B cell (primary cell): ENCODE measurements around the gene NR6A1. TPM values are rescaled to one million over a fixed set of nuclear protein-coding genes. Genes with fewer than 3 reads are reported as not detected.

Experiments used
- ATAC-seq: fragments of 200-7000 bp; cut with Tn5 transposase; one replicate; pipeline ENCODE4 v1.10.0; 2021; ENCODE audit warnings: low read depth, mild to moderate bottlenecking, moderate number of reproducible peaks, moderate library complexity
- CTCF ChIA-PET: fragments of 350-600 bp; sonication (Branson Sonifier 250); formaldehyde crosslinking; loops from one replicate; lab custom pipeline; 2021; ENCODE audit warnings: antibody characterized with exemption, inconsistent platforms; lab: Charles Lee
- POLR2A ChIA-PET: fragments of 350-600 bp; sonication (Branson Sonifier 250); formaldehyde crosslinking; loops from one replicate; lab custom pipeline; 2021; ENCODE audit warnings: antibody characterized with exemption; lab: Charles Lee
- DNase-seq: peaks from one replicate; pipeline ENCODE4 v3.0.0; 2013
- H2AFZ ChIP-seq: 2 replicates; pipeline ENCODE4 v1.6.1; 2012; ENCODE audit warnings: mild to moderate bottlenecking, low read depth, low read length; ENCODE audit not compliant: insufficient read depth, poor library complexity, severe bottlenecking
- H3K27ac ChIP-seq, 2 donors: 1 replicate in 1 of 2; 2 replicates in 1 of 2; pipeline ENCODE4 v1.5.1; 2012 to 2013; ENCODE audit warnings: low read length in 2 of 2, mild to moderate bottlenecking in 2 of 2, moderate library complexity in 1 of 2
- H3K27me3 ChIP-seq, 4 experiments: fragments of 200-600 bp in 1 of 4; sonication (generic) in 1 of 4; replicated peaks in 1 of 4; 1 replicate in 2 of 4; 2 replicates in 2 of 4; pipeline versions ENCODE4 v1.6.1 to v1.7.0; 2013 to 2016; ENCODE audit warnings: low read length in 3 of 4, mild to moderate bottlenecking in 2 of 4, mixed read lengths in 1 of 4, moderate library complexity in 1 of 4; ENCODE audit not compliant: insufficient read depth in 4 of 4, control insufficient read depth in 3 of 4; ENCODE audit errors: control extremely low read depth in 1 of 4
- H3K36me3 ChIP-seq, 2 experiments: replicated peaks in 1 of 2; 1 replicate in 1 of 2; 2 replicates in 1 of 2; pipeline versions ENCODE4 v1.6.1 to v1.7.1; 2013; ENCODE audit warnings: low read length in 1 of 2; ENCODE audit not compliant: insufficient read depth in 2 of 2, control insufficient read depth in 1 of 2; ENCODE audit errors: control extremely low read depth in 1 of 2, extremely low read depth in 1 of 2
- H3K4me1 ChIP-seq, 2 donors: fragments of 200-600 bp in 1 of 2; sonication (generic) in 1 of 2; 1 replicate in 1 of 2; 2 replicates in 1 of 2; pipeline versions ENCODE4 v1.5.1 to v1.6.1; 2013 to 2017; ENCODE audit warnings: low read length in 2 of 2; ENCODE audit not compliant: control insufficient read depth in 2 of 2, insufficient read depth in 2 of 2
- H3K4me2 ChIP-seq: replicated peaks from 2 replicates; pipeline ENCODE3; 2012; ENCODE audit warnings: mild to moderate bottlenecking, low read depth, low read length; ENCODE audit not compliant: poor library complexity, severe bottlenecking
- H3K4me3 ChIP-seq, 5 experiments: fragments of 200-600 bp in 1 of 5; sonication (generic) in 1 of 5; 1 replicate in 3 of 5; 2 replicates in 2 of 5; pipeline versions ENCODE4 v1.5.1 to v1.7.0; 2011 to 2016; ENCODE audit warnings: low read length in 4 of 5, mild to moderate bottlenecking in 4 of 5, low read depth in 2 of 5, control low read depth in 1 of 5, moderate library complexity in 1 of 5; ENCODE audit not compliant: insufficient read depth in 1 of 5; ENCODE audit errors: control extremely low read depth in 1 of 5, extremely low read depth in 1 of 5
- H3K79me2 ChIP-seq: fragments of 200-600 bp; sonication (generic); one replicate; pipeline ENCODE4 v1.6.0; 2016; ENCODE audit warnings: low read length; ENCODE audit not compliant: control insufficient read depth, insufficient read depth
- H3K9ac ChIP-seq: fragments of 200-600 bp; sonication (generic); 2 replicates; pipeline ENCODE4 v1.6.1; 2017; ENCODE audit warnings: mild to moderate bottlenecking, low read length, moderate library complexity
- H3K9me3 ChIP-seq, 3 donors: one replicate each; pipeline versions ENCODE4 v1.6.1 to v1.7.1; 2013; ENCODE audit warnings: low read length in 2 of 3; ENCODE audit not compliant: control insufficient read depth in 2 of 3, insufficient read depth in 1 of 3; ENCODE audit errors: control extremely low read depth in 1 of 3
- H4K20me1 ChIP-seq: 2 replicates; pipeline ENCODE4 v1.6.0; 2012; ENCODE audit warnings: mild to moderate bottlenecking, low read length; ENCODE audit not compliant: insufficient read depth, control insufficient read depth, poor library complexity, severe bottlenecking
- H3K27ac Mint-ChIP-seq: one replicate; pipeline ENCODE4 v1.8.0; 2021; ENCODE audit warnings: mixed read lengths
- H3K27me3 Mint-ChIP-seq: one replicate; pipeline ENCODE4 v1.8.0; 2021; ENCODE audit warnings: mixed read lengths
- H3K4me1 Mint-ChIP-seq: one replicate; pipeline ENCODE4 v1.8.0; 2021; ENCODE audit warnings: mixed read lengths
- H3K4me3 Mint-ChIP-seq: one replicate; pipeline ENCODE4 v1.8.0; 2021; ENCODE audit warnings: mixed read lengths
- H3K9me3 Mint-ChIP-seq: one replicate; pipeline ENCODE4 v1.8.0; 2022; ENCODE audit warnings: mixed read lengths; ENCODE audit not compliant: insufficient read depth
- EZH2 ChIP-seq: IDR thresholded peaks from 2 replicates; pipeline ENCODE4 v1.6.1; 2012; ENCODE audit warnings: borderline replicate concordance, low read depth, mild to moderate bottlenecking, moderate library complexity, low read length; ENCODE audit not compliant: insufficient read depth, poor library complexity, severe bottlenecking
- WGBS: methylation state at CpG from one replicate; pipeline ENCODE4 v1.1.5; 2013; ENCODE audit warnings: missing lambda C conversion rate; ENCODE audit not compliant: insufficient coverage; 5-methylcytosine and 5-hydroxymethylcytosine counted together
- intact Hi-C: fragments of 100-400 bp; cut with micrococcal nuclease; formaldehyde crosslinking; loops from one replicate; pipeline ENCODE4 v1.10.0; 2022
- polyA plus RNA-seq: library from polyadenylated mRNA; depleted of rRNA; stranded (reverse); fragments of >200 nt; gene quantifications from 2 replicates; pipeline ENCODE4 v1.2.3, GENCODE V29; 2012
- total RNA-seq, 2 donors: library from RNA; stranded (reverse); fragments of 120-200 nt in 1 of 2; gene quantifications; 1 replicate in 1 of 2; 2 replicates in 1 of 2; pipeline versions ENCODE4 v1.2.3 to v1.2.4, GENCODE V29; 2013 to 2022
- TF ChIP-seq, protein P1 (sequence below): fragments of 200-600 bp; IDR thresholded peaks from one replicate; pipeline ENCODE4 v1.8.0; 2022; ENCODE audit warnings: antibody characterized with exemption, mild to moderate bottlenecking

Gene NR6A1
- total and polyA plus RNA-seq, 2 donors (not counting 1 experiment from before 2014, with no cell fraction given), result 0.09 to 0.67 TPM

DNA sequence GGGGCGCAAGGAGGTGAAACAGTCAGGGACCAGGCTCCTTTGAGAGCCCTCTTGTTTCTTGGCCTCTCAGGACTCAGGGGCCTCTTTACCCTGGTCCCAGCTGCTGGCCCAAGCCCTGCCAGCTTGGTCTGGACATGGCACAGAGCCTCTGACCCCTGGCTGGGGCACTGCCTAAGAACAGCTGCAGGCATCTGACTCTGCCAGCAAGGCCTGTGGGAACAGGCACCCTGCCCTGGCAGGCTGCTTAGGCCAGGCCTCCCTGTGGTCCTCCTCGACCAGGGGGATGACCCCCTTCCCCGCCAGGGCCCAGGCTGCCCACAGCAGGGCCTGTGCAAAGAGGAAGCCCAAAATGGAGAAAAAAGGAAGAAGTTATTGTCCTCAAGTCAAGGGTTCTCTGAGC, 31.3 kb upstream of the NR6A1 start:
- peak overlapping the region; percentile 67 for H2AFZ ChIP-seq
- ATAC-seq (no peak), DNase-seq (no peak)
- peaks cover 32 to 39% of the 10 kb centered on the region in 2 donors for H3K4me1 ChIP-seq
- no peaks in the 10 kb centered on the region for H3K79me2 ChIP-seq
- H3K4me3 ChIP-seq, result no peak overlapping the region
- no peak overlapping the region for H3K9ac ChIP-seq
- H3K4me2 ChIP-seq, result no peak overlapping the region
- no peak for TF ChIP-seq EZH2
- TF ChIP-seq, protein P1, sequence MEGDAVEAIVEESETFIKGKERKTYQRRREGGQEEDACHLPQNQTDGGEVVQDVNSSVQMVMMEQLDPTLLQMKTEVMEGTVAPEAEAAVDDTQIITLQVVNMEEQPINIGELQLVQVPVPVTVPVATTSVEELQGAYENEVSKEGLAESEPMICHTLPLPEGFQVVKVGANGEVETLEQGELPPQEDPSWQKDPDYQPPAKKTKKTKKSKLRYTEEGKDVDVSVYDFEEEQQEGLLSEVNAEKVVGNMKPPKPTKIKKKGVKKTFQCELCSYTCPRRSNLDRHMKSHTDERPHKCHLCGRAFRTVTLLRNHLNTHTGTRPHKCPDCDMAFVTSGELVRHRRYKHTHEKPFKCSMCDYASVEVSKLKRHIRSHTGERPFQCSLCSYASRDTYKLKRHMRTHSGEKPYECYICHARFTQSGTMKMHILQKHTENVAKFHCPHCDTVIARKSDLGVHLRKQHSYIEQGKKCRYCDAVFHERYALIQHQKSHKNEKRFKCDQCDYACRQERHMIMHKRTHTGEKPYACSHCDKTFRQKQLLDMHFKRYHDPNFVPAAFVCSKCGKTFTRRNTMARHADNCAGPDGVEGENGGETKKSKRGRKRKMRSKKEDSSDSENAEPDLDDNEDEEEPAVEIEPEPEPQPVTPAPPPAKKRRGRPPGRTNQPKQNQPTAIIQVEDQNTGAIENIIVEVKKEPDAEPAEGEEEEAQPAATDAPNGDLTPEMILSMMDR, result no peak
- H4K20me1 ChIP-seq, result no peaks in the 10 kb centered on the region
- no peak overlapping the region for H3K27ac ChIP-seq
- H3K27me3 Mint-ChIP-seq, result no peaks in the 10 kb centered on the region
- peaks cover 36% of the 10 kb centered on the region for H3K4me1 Mint-ChIP-seq
- no peaks in the 10 kb centered on the region for H3K9me3 Mint-ChIP-seq
- no peaks in the 10 kb centered on the region for H3K27me3 ChIP-seq
- peak overlapping the region; percentile 96 for H3K27ac Mint-ChIP-seq
- POLR2A ChIA-PET, result no interaction called here
- intact Hi-C loops, result no loop called here
- H3K9me3 ChIP-seq, result peaks cover 0 to 15% (median 0%) of the 10 kb centered on the region in 3 donors
- H3K36me3 ChIP-seq, result no peaks in the 10 kb centered on the region
- 100% methylated on average over 1 of the region's 3 CpGs for WGBS
- CTCF ChIA-PET, result interaction anchor here (1.0 to 3.0 kb wide), 2 partner anchors 28 to 59 kb away, joined by 3 to 8 read pairs; partner anchors contain the start of genes ARPC5L and RPL35
- no peak overlapping the region for H3K4me3 Mint-ChIP-seq

DNA sequence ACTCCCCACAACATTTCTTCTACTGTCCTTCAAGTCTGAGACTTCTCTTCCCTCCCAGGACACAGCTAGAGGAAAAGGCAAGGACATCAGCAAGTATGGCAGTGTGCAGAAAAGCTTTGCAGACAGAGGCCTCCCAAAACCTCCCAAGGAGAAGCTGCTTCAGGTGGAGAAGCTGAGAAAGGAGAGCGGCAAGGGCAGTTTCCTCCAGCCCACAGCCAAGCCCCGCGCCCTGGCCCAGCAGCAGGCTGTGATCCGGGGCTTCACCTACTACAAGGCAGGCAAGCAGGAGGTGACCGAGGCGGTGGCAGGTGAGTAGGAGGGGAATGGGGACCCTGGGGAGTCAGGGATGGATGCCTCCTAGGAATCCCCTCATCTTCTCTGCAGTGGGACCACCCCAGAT, 30.2 kb upstream of the NR6A1 start:
- Histone ChIP-seq H3K79me2 (no peaks in the 10 kb centered on the region), H3K27me3 (no peaks in the 10 kb centered on the region), H2AFZ (peak overlapping the region; percentile 67), H3K27ac (peak overlapping the region; percentile 84 to 94), H3K9me3 (peaks cover 0 to 15% (median 0%) of the 10 kb centered on the region in 3 donors), H3K36me3 (no peaks in the 10 kb centered on the region), H3K4me1 (peaks cover 32 to 39% of the 10 kb centered on the region in 2 donors), H3K4me3 (no peak overlapping the region), H3K9ac (no peak overlapping the region), H4K20me1 (no peaks in the 10 kb centered on the region), H3K4me2 (peak overlapping the region; percentile 63)
- ChIA-PET CTCF (interaction anchor here (1.4 to 3.0 kb wide), 4 partner anchors 26 to 60 kb away, joined by 8 to 17 read pairs (median 8); partner anchors contain the start of genes ARPC5L, OLFML2A, RPL35 and WDR38), POLR2A (interaction anchor here (0.6 kb wide), 1 partner anchor 59 kb away, joined by 4 read pairs; no protein-coding TSS in a partner anchor)
- Mint-ChIP-seq H3K9me3 (no peaks in the 10 kb centered on the region), H3K4me1 (peaks cover 36% of the 10 kb centered on the region), H3K4me3 (peak overlapping the region; percentile 77), H3K27me3 (no peaks in the 10 kb centered on the region), H3K27ac (peak overlapping the region; percentile 96)
- DNase-seq (no peak), ATAC-seq (no peak)
- TF ChIP-seq, protein P1, result no peak
- TF ChIP-seq EZH2, result no peak
- intact Hi-C loops, result no loop called here
- WGBS, result no CpG with 5 or more reads among the region's 6 CpGs
